Activated CD8-positive, alpha-beta memory T cell treated with anti-CD3 and anti-CD28 coated beads for 1 hour (primary cell): ENCODE measurements around the gene INPP5A.
"Not testable (repeated sequence)": the region's sequence is repeated elsewhere in the genome, so short reads cannot be mapped to it uniquely, and the experiment has no call there.

Experiments
- DNase-seq, 2 donors: peaks; one replicate each; pipeline ENCODE4 v3.0.0-alpha.2; 2020; ENCODE audit warnings: low read depth in 1 of 2; ENCODE audit errors: extremely low read depth in 1 of 2

Gene INPP5A

DNA sequence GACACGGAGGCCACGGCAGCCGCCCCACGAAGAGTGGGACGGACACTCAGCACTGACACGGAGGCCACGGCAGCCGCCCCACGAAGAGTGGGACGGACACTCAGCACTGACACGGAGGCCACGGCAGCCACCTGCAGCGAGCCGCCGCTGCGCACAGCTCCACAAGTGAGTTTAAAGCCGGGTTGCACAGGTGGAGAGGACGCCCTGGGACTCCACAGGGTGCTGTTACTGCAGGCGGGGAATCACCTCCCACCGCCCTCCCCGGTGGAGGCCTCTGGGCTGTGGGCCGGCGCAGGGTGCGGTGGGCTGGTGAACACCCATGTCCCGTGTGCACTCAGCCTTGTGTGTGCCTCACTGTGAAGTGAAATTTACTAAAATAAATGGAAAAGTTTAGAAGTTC is 235.2 kb downstream of the INPP5A start:
- not testable (repeated sequence) for DNase-seq

- no peak for DNase-seq
These were observed 236.8 kb downstream of the INPP5A start for GRCh38 chr10:132774181-132774901.

GRCh38 chr10:132774902-132775863 is 237.6 kb downstream of the INPP5A start:
- no peak for DNase-seq

GRCh38 chr10:132776186-132776585 is 238.6 kb downstream of the INPP5A start:
- DNase-seq: no peak

DNA sequence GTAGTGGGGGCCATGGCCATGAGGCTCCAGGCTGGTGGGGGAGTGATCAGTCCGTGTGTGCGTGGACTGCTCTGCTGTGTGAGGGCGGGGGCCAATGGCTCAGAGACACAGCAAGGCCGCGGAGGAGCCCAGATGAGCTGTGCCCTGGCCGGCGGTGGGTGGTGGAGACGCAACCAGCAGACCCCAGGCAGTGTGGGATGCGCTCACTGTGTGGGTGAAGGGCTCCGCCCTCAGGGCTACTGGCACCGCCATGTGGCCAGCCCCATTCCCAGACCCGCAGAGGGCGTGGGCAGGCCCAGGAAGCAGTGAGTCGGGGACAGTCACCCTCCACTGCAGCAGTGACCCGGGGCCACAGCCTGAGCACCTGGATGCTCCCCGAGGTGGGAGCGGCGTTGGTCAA is 239.2 kb downstream of the INPP5A start:
- no peak for DNase-seq

- no peak for DNase-seq
These were observed 239.9 kb downstream of the INPP5A start for GRCh38 chr10:132777441-132777840.

GRCh38 chr10:132779549-132780294 is 242.1 kb downstream of the INPP5A start:
- no peak for DNase-seq

GRCh38 chr10:132780356-132780755 is 242.8 kb downstream of the INPP5A start:
- DNase-seq: no peak

DNA sequence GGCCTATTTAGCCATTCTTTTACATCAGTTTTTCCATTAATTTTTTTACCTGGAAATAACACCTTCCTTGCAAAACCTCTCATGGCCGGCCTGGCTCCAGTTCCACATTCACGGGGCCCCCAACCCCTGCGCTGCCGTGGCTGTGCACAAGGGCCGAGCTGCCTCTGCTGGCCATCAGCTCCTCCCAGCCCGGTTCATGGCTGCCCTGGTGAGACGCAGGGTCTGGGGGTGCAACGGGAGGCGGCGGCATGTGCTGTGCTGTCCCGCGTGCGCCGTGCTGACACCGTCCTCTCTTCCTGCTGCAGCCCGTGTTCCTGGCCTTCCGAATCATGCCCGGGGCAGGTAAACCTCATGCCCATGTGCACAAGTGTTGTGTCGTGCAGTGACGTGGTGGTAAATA is 244.0 kb downstream of the INPP5A start:
- no peak for DNase-seq

- no peak for DNase-seq
These were observed 245.8 kb downstream of the INPP5A start for GRCh38 chr10:132783165-132783939.

DNA sequence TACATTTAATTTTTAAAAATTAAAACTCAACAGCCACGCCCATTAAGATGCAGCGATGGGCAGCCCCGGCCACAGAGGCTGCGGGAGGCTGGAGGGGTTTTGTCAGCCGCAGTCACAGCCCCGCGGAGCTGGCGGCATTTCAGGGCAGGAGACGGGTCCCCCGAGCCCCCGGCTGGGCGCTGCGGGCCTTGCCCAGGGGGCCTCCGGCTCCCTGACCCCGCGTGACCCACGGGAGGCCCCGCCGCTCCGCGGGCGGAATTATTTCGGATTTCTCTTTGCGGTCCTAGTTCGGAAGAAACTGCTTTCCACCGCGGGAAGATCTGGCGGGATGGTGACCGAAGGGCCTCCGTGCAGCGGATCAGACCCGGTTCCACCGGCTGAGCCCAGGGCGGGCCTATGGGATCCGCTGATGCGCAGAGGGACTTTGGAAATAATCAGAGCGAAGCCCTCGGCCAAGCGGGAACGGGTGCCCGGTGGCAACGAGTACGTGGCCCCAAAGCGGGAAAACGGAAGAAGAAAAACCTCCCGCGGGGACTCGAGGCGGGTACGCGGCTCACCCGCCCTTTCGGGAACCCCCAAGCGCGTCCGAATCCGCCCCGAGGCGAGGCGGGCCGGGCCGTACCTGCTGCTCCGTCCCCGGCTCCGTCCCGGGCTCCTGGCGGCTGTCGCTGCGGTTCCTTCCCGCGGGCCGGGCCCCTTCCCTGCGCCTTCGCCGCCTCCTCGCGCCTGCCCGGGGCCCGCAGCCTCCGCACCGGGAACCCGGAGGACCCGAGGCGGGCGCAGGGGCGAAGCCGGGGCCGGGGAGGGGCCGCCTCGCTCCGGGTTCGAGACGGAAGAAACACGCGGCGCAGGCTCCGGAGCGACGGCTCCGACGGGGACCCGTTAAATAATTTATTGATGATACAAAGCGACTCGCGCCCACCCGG is 246.6 kb downstream of the INPP5A start:
- DNase-seq: no peak

- DNase-seq: no peak
These were observed 247.5 kb downstream of the INPP5A start for GRCh38 chr10:132784866-132785722.

GRCh38 chr10:132785723-132786475 is 248.3 kb downstream of the INPP5A start, which contains the start of gene NKX6-2:
Gene NKX6-2 (minus strand): TSS chr10:132786147. CDS start chr10:132785948, 199 bp downstream.
- no peak for DNase-seq

GRCh38 chr10:132786476-132786883 is 248.9 kb downstream of the INPP5A start:
- DNase-seq: no peak

DNA sequence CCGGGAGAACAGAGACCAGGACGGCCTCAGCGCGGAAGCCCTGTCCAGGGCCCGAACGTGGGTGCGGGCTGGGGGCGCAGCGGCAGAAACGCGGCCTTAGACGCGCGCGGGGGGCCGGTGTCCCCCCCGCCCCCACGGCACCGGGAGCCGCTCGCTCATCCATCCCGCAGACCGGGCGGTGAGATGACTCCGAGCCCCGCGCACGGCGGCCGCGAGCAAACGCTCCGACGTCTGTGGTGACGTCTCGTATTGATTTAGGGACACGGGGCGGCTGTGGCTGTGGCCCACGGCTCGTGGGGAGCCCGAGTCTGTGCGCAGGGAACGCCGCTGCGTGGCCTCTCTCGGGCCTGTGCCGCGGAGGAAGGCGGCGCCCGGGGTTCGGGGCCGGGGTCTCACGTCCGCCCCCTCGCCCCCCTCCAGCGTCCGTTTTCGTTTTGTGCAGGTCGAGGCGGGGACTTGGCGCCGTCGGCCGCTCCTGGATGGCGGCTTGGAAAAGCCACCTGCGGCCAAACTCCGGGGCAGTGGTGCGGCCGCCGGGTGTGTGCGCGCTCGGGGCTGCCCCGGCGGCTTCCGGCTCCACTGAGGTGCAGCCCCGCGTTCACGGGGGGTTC is 249.4 kb downstream of the INPP5A start:
- no peak for DNase-seq

DNA sequence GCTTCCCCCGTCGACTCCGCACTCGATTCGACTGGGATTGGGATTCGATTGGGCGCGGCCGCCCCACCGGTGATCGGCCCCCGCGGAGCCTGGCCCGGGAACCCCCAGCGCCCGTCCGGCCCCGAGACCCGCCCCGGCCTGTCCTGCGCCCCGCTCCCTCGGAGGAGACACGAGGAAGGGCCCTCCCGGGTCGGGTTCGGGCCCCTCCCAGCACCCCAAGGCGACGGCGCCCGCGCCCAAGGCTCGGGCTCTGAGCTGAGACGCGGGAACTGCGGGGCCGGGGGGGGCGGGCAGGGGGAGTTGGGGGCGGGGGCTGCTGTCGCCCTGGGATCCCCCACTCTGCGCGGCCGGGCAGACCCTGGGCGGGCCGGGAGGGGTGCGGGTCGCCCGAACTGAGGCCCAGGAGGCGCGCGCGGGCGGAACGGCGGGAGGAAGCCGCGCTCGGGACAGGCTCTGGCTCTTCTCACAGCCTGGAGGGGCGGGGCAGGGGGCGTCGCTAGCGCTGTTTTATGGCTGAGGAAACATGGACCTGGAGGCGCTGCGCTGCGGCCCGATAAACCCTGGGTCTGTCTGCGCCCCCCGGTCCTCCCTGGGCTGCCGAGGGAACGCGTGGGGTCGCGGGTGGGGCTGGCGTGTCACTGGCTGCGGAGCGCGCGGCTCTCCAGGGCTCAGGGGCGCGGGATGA is 250.1 kb downstream of the INPP5A start:
- DNase-seq: no peak
